Natural killer cell (primary cell): ENCODE data around the gene MBNL1. TPM values are rescaled to one million over a fixed set of nuclear protein-coding genes. Genes with fewer than 3 reads are reported as not detected.
A peak's percentile ranks its signal among the peaks of the same experiment; 100 is the strongest.

Experiments used
- ATAC-seq, 3 donors: fragments of 150-1000 bp in 2 of 3; fragments of 200-7000 bp in 1 of 3; cut with Tn5 transposase; 1 replicate in 1 of 3; 2 replicates in 2 of 3; pipeline ENCODE4 v1.10.0; 2021; ENCODE audit warnings: mild to moderate bottlenecking in 2 of 3, moderate library complexity in 2 of 3
- DNase-seq, 2 donors: peaks; one replicate each; pipeline versions ENCODE4 v3.0.0 to v3.0.0-alpha.2; 2013 to 2021; ENCODE audit warnings: mixed read lengths in 1 of 2
- H3K27ac ChIP-seq: one replicate; pipeline ENCODE4 v1.5.1; 2013; ENCODE audit warnings: mild to moderate bottlenecking, low read length
- H3K27me3 ChIP-seq: one replicate; pipeline ENCODE4 v1.6.1; 2013; ENCODE audit warnings: low read length; ENCODE audit not compliant: control insufficient read depth, insufficient read depth
- H3K36me3 ChIP-seq: one replicate; pipeline ENCODE4 v1.6.1; 2013; ENCODE audit warnings: low read length; ENCODE audit not compliant: control insufficient read depth, insufficient read depth
- H3K4me1 ChIP-seq: one replicate; pipeline ENCODE4 v1.6.1; 2013; ENCODE audit warnings: low read length; ENCODE audit not compliant: control insufficient read depth, insufficient read depth
- H3K4me3 ChIP-seq: one replicate; pipeline ENCODE4 v1.5.1; 2013; ENCODE audit warnings: low read length
- H3K9me3 ChIP-seq: one replicate; pipeline ENCODE4 v1.6.1; 2013; ENCODE audit warnings: low read length; ENCODE audit not compliant: control insufficient read depth, insufficient read depth
- H3K27ac Mint-ChIP-seq, 2 donors: one replicate each; pipeline ENCODE4 v1.8.0; 2022; ENCODE audit warnings: mild to moderate bottlenecking in 2 of 2, mixed read lengths in 2 of 2, moderate library complexity in 1 of 2
- H3K27me3 Mint-ChIP-seq, 2 donors: one replicate each; pipeline ENCODE4 v1.8.0; 2022; ENCODE audit warnings: low read depth in 2 of 2, mixed read lengths in 2 of 2
- H3K36me3 Mint-ChIP-seq: one replicate; pipeline ENCODE4 v1.8.0; 2022; ENCODE audit warnings: mixed read lengths
- H3K4me1 Mint-ChIP-seq, 2 donors: one replicate each; pipeline ENCODE4 v1.8.0; 2022; ENCODE audit warnings: mixed read lengths in 2 of 2
- H3K4me3 Mint-ChIP-seq: one replicate; pipeline ENCODE4 v1.8.0; 2022; ENCODE audit warnings: mild to moderate bottlenecking, moderate library complexity, mixed read lengths
- H3K9me3 Mint-ChIP-seq, 2 donors: one replicate each; pipeline ENCODE4 v1.8.0; 2022; ENCODE audit warnings: mixed read lengths in 2 of 2
- CTCF ChIP-seq: fragments of 200-600 bp; IDR thresholded peaks from one replicate; pipeline ENCODE4 v1.8.0; 2022; ENCODE audit warnings: antibody characterized with exemption
- WGBS: methylation state at CpG from one replicate; pipeline ENCODE4 v1.1.7; 2013; ENCODE audit warnings: missing lambda C conversion rate; ENCODE audit not compliant: insufficient coverage; 5-methylcytosine and 5-hydroxymethylcytosine counted together
- intact Hi-C: fragments of 100-400 bp; cut with micrococcal nuclease; formaldehyde crosslinking; loops from one replicate; pipeline ENCODE4 v1.14.2; 2022
- total RNA-seq, 4 donors: library from RNA; stranded (reverse); fragments of 120-200 nt in 1 of 4; gene quantifications; one replicate each; pipeline versions ENCODE4 v1.2.3 to v1.2.4, GENCODE V29; 2013 to 2022

MBNL1 gene
- total RNA-seq, 3 donors from 2014 or later (not counting 1 experiment from before 2014, with no cell fraction given), result 600 to 704 (median 607) TPM

- peak overlapping the region; percentile 78 to 79 for H3K27ac Mint-ChIP-seq
These were observed 92.2 kb downstream of the MBNL1 start for GRCh38 chr3:152360966-152361365.

GRCh38 chr3:152362086-152362485 lies 93.4 kb downstream of the MBNL1 start:
- Histone ChIP-seq H3K27ac (no peak overlapping the region), H3K36me3 (peaks cover 50% of the 10 kb centered on the region), H3K27me3 (no peaks in the 10 kb centered on the region), H3K4me1 (peaks cover 9% of the 10 kb centered on the region), H3K9me3 (no peaks in the 10 kb centered on the region), H3K4me3 (no peak overlapping the region)
- Mint-ChIP-seq H3K27me3 (no peaks in the 10 kb centered on the region), H3K9me3 (no peaks in the 10 kb centered on the region), H3K36me3 (no peaks in the 10 kb centered on the region), H3K4me3 (no peak overlapping the region), H3K4me1 (peaks cover 68 to 73% of the 10 kb centered on the region in 2 donors), H3K27ac (peak overlapping the region; percentile 78 to 79)
- ATAC-seq (no peak), DNase-seq (no peak)
- intact Hi-C loops, result loop anchor here (5.0 kb wide), 1 partner anchor 40 kb away; no protein-coding TSS in a partner anchor
- no peak for TF ChIP-seq CTCF
- WGBS, result 97% methylated on average over 4 of the region's 5 CpGs

More at GRCh38 chr3:152360966-152361365, 92.2 kb downstream of the MBNL1 start:
- no peaks in the 10 kb centered on the region for H3K36me3 Mint-ChIP-seq
- Histone ChIP-seq H3K9me3 (no peaks in the 10 kb centered on the region), H3K36me3 (peaks cover 55% of the 10 kb centered on the region), H3K27ac (no peak overlapping the region), H3K27me3 (no peaks in the 10 kb centered on the region), H3K4me3 (no peak overlapping the region), H3K4me1 (peaks cover 12% of the 10 kb centered on the region)
- ATAC-seq (peak in 1 of 3 donors; percentile 48), DNase-seq (no peak)
- no peaks in the 10 kb centered on the region for H3K9me3 Mint-ChIP-seq
- intact Hi-C loops, result loop anchor here (5.0 kb wide), 1 partner anchor 41 kb away; no protein-coding TSS in a partner anchor
- H3K27me3 Mint-ChIP-seq, result no peaks in the 10 kb centered on the region
- peaks cover 70 to 75% of the 10 kb centered on the region in 2 donors for H3K4me1 Mint-ChIP-seq
- no peak for TF ChIP-seq CTCF
- peak overlapping the region; percentile 17 for H3K4me3 Mint-ChIP-seq
- no CpG with 5 or more reads among the region's 1 CpG for WGBS

GRCh38 chr3:152364237-152364636 lies 95.5 kb downstream of the MBNL1 start:
- TF ChIP-seq CTCF, result no peak
- intact Hi-C loops, result loop anchor here (5.0 kb wide), 1 partner anchor 38 kb away; no protein-coding TSS in a partner anchor
- H3K4me3 ChIP-seq, result no peak overlapping the region
- ATAC-seq (no peak), DNase-seq (no peak)
- no peaks in the 10 kb centered on the region for H3K9me3 ChIP-seq
- peaks cover 77 to 83% of the 10 kb centered on the region in 2 donors for H3K4me1 Mint-ChIP-seq
- no peaks in the 10 kb centered on the region for H3K27me3 Mint-ChIP-seq
- peaks cover 33% of the 10 kb centered on the region for H3K36me3 ChIP-seq
- H3K9me3 Mint-ChIP-seq, result no peaks in the 10 kb centered on the region
- no peak overlapping the region for H3K4me3 Mint-ChIP-seq
- peaks cover 9% of the 10 kb centered on the region for H3K36me3 Mint-ChIP-seq
- no peak overlapping the region for H3K27ac ChIP-seq
- peak overlapping the region; percentile 78 to 82 for H3K27ac Mint-ChIP-seq
- H3K4me1 ChIP-seq, result peaks cover 3% of the 10 kb centered on the region
- H3K27me3 ChIP-seq, result no peaks in the 10 kb centered on the region

GRCh38 chr3:152365126-152365525 lies 96.4 kb downstream of the MBNL1 start:
- ATAC-seq (no peak), DNase-seq (no peak)
- Histone ChIP-seq H3K36me3 (peaks cover 28% of the 10 kb centered on the region), H3K4me1 (peaks cover 3% of the 10 kb centered on the region), H3K27me3 (no peaks in the 10 kb centered on the region), H3K4me3 (no peak overlapping the region), H3K27ac (no peak overlapping the region), H3K9me3 (no peaks in the 10 kb centered on the region)
- intact Hi-C loops, result loop anchor here (5.0 kb wide), 1 partner anchor 33 kb away; no protein-coding TSS in a partner anchor
- Mint-ChIP-seq H3K36me3 (peaks cover 9% of the 10 kb centered on the region), H3K4me1 (peaks cover 77 to 83% of the 10 kb centered on the region in 2 donors), H3K27ac (peak overlapping the region; percentile 78 to 82), H3K4me3 (no peak overlapping the region), H3K27me3 (no peaks in the 10 kb centered on the region), H3K9me3 (no peaks in the 10 kb centered on the region)
- no peak for TF ChIP-seq CTCF
- 73% methylated on average over 1 of the region's 2 CpGs for WGBS
